D341Med (cell line): Measurements from ENCODE around the gene CLCN5.

Experiments
- DNase-seq: peaks from one replicate; pipeline ENCODE4 v3.0.0; 2012; ENCODE audit warnings: low spot score

Gene CLCN5

GRCh38 chrX:49922291-49923241 lies at the start of gene CLCN5:
CLCN5 (plus strand) TSS chrX:49922596; CDS start chrX:49925299, 2,703 bp downstream.
- peak; percentile 95 for DNase-seq

DNA sequence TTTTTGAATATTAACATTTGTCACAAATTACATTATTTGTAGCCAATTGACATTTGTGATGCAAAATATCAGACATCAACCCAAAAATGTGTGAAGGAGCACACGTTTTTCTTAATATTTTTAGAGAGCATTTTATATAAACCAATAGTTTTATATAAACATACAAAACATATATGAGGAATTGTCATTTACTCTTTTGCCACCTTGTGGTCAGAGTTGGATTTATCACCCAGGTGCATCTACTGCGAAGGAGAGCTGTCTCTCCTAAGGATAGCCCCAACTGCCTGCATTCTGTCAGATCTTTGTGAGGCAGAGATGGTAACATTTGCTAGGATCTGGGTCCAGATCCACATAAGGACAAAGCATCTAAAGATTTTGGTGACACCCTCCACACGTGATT lies 45.6 kb upstream of the CLCN5 start:
- peak; percentile 31 for DNase-seq

DNA sequence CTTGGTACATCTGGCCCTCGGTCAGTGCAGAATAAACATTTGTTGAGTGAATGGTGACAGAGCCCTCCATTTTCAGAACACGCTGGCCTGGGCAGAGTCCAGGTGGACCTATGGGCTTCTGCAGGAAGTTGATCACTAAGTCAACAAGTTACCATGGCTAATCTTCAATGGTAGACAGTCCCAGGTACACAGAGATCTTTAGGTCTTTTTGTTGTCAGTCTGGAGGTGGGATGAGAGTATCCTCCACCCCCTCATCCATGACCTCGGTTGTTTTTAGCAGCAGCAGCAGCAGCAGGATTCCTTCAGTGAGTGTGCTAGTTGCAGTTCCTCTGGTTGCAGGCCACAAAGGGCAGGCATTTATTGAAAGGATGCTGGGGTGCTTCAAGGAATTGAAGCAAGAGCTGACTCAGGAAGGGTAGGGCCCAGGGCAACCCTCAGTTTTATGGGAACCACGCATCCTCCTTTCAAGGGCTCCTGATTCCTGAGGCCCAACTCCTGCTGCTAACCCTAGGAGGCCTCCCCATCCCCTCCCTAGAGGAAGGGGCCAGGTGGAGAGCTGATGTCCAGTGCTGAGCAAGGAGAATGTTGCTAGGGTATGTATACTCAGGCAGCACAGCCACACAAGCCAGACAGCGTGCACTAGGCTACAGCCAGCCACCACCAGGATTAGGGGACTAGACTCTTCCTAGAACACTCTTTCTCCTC lies 44.8 kb upstream of the CLCN5 start:
- DNase-seq, result no peak

- DNase-seq, result peak; percentile 25
Observed at GRCh38 chrX:49878128-49878833, 44.1 kb upstream of the CLCN5 start.

- peak; percentile 81 for DNase-seq
Observed at GRCh38 chrX:49878834-49879655, 43.4 kb upstream of the CLCN5 start, which contains the start of gene USP27X. USP27X (plus strand) TSS chrX:49879484; CDS start chrX:49880308, 824 bp downstream.

GRCh38 chrX:49879656-49880277 lies 42.6 kb upstream of the CLCN5 start:
- DNase-seq, result peak; percentile 51

GRCh38 chrX:49880668-49881067 lies 41.7 kb upstream of the CLCN5 start:
- no peak for DNase-seq

DNA sequence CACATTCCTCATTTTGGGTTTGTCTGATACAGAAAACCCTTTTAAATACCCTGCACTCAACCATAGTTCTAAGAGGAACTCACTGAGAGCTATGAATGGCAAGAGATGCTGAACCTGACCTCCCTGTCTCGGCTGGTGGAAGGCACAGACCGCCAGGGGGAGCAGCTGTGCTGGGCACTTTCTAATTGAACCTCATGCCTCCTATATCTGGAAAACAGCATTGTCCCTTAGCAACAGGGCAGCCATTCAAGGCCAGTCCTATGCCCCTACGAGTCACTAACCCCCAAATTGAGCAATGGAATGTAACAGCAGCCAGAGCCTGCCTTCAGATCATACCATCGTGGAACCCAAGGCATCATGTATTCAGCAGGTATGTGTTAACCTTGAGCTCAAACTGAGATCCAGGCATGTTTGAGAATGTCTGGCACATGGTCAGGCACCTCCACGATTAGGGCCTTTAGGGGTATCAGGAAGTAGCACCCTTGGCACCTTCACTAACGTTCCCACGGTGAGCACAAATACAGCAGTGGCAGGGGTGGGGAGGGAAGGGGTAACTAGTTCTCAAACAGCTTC lies 38.0 kb upstream of the CLCN5 start:
- peak; percentile 62 for DNase-seq

GRCh38 chrX:49892542-49892941 lies 29.9 kb upstream of the CLCN5 start:
- DNase-seq, result no peak

DNA sequence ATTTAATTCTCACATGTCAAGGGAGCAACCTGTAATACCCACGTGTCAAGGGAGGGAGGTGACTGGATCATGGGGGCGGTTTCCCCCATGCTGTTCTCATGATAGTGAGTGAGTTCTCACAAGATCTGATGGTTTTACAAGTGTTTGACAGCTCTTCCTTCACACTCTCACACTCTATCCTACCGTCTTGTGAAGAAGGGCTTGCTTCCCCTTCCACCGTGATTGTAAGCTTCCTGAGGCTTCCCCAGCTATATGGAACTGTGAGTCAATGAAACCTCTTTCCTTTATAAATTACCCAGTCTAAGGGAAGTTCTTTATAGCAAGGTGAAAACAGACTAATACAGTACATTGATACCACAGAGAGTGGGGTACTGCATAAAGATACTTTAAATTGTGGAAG lies 25.4 kb upstream of the CLCN5 start:
- DNase-seq, result no peak

GRCh38 chrX:49901048-49901447 lies 21.3 kb upstream of the CLCN5 start:
- DNase-seq, result no peak

DNA sequence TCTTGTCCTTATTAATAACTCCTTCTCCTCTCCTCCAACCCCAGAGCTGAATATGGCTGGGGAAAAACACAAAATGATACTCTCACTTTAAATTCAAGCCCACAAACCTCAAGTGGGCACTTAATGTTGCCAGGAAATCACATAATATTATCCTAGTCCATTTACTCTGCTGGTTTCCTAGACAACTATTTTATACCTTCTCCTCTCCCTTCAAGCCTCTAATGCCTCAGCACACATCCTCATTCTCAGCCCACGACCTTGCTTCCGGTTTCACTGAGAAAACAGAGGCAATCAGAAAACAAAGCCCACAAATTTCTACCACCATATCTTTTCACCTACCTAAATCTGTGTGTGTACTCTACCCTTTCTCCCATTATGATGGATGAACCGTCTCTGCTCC lies 12.1 kb upstream of the CLCN5 start:
- no peak for DNase-seq

- DNase-seq, result no peak
Observed at GRCh38 chrX:49912086-49912485, 10.3 kb upstream of the CLCN5 start.

GRCh38 chrX:49912861-49913260 lies 9.5 kb upstream of the CLCN5 start:
- DNase-seq, result no peak

GRCh38 chrX:49915361-49916222 lies 6.8 kb upstream of the CLCN5 start:
- peak; percentile 46 for DNase-seq

- DNase-seq, result peak; percentile 38
Observed at GRCh38 chrX:49919617-49920016, 2.8 kb upstream of the CLCN5 start.

DNA sequence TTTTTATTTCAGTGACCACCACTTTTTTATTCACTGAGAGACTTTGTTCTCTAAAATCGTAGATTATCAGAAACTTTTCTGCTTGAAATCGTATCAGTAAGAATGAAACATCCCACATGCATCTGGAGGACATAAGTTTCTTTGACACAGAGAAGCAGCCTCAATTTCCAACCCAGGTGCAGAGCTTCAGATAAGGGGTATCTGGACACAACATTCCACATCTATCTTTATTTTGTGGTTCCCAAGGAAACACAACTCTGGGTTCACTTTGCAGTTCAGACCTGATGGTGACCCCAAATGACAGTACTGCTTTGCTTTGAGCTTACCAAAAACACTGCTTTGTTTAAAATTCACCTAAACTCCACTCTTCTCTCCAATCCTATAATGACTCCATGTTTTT lies 1.3 kb upstream of the CLCN5 start:
- DNase-seq, result no peak

DNA sequence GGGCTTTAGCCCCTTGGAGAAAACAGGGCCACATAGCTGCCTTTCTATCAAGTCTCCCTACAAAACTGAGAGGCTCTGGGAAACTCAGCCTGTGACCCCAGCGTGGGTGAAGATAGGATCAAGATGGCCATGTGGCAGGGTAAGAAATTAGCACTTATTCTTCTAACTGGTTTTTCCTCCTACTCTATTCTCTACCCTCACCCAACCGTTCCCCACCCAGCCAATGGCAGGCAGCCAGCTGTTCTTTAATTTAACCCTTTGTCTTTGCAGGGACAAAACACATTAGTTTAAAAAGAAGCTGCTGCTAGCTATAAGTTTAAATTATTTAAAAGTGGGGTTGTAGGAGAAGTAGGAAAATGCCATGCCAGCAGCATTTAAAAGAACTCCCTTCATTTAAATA lies 2.8 kb downstream of the CLCN5 start:
- peak; percentile 23 for DNase-seq

- DNase-seq, result no peak
Observed at GRCh38 chrX:49930039-49930438, 7.6 kb downstream of the CLCN5 start.

- no peak for DNase-seq
Observed at GRCh38 chrX:49932791-49933190, 10.4 kb downstream of the CLCN5 start.
